Prostate gland (tissue), 2 donors: Measurements from ENCODE around the gene RAP1GDS1.

Experiments
- CTCF ChIP-seq, 4 experiments: fragments of 200-600 bp in 2 of 4; fragments of 450-650 bp in 2 of 4; sonication (generic) in 2 of 4; IDR thresholded peaks; 1 replicate in 3 of 4; 2 replicates in 1 of 4; pipeline ENCODE4 v1.5.1; 2016 to 2019; ENCODE audit warnings: antibody characterized with exemption in 4 of 4, mild to moderate bottlenecking in 2 of 4, moderate library complexity in 2 of 4
- POLR2A ChIP-seq: fragments of 450-650 bp; IDR thresholded peaks from one replicate; pipeline ENCODE4 v1.6.1; 2016; ENCODE audit warnings: antibody characterized with exemption, mild to moderate bottlenecking
- POLR2AphosphoS5 ChIP-seq: sonication (generic); formaldehyde crosslinking; IDR thresholded peaks from one replicate; pipeline ENCODE4 v1.6.1; 2017; ENCODE audit warnings: antibody characterized with exemption

- TF ChIP-seq POLR2AphosphoS5 (no peak), CTCF (IDR thresholded peaks at IDR 0.05) (no peak), POLR2A (no peak)
Observed at GRCh38 chr4:98262431-98262830, 1.2 kb downstream of the RAP1GDS1 start.
